ENCODE results near the gene ARL13B.

DNA sequence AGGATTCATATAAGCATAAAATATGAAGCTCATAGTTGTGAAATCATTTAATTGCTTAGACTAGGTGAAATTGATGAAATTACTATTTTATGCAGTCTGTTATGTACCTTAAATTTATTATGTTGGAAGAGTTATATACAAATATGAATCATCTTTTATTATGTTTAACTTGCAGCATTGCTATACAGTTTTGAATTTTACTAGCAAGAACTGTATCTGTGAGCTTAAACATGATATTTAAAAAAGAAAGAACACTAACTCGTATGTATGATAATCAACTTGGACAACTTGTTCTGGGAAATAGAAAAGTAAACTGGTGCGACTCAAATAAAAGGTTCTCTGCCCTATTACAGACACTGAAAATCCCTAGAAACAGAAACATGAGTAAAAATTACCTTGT lies 46.7 kb downstream of the ARL13B start:
- TF ChIP-seq, protein P1, sequence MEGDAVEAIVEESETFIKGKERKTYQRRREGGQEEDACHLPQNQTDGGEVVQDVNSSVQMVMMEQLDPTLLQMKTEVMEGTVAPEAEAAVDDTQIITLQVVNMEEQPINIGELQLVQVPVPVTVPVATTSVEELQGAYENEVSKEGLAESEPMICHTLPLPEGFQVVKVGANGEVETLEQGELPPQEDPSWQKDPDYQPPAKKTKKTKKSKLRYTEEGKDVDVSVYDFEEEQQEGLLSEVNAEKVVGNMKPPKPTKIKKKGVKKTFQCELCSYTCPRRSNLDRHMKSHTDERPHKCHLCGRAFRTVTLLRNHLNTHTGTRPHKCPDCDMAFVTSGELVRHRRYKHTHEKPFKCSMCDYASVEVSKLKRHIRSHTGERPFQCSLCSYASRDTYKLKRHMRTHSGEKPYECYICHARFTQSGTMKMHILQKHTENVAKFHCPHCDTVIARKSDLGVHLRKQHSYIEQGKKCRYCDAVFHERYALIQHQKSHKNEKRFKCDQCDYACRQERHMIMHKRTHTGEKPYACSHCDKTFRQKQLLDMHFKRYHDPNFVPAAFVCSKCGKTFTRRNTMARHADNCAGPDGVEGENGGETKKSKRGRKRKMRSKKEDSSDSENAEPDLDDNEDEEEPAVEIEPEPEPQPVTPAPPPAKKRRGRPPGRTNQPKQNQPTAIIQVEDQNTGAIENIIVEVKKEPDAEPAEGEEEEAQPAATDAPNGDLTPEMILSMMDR (IDR thresholded peaks at IDR 0.05; ENCODE audit: low read length): no peak
- TF ChIP-seq EZH2 (optimal IDR thresholded peaks at IDR 0.05; ENCODE audit: low read depth, low read length): no peak
